Retinal pigment epithelial cell (primary cell): Measurements from ENCODE around the gene NFE2L2.
"Not testable (repeated sequence)": the region's sequence is repeated elsewhere in the genome, so short reads cannot be mapped to it uniquely, and the experiment has no call there.

Source experiments
- DNase-seq: peaks from one replicate; pipeline ENCODE4 v3.0.0-alpha.2; 2010; ENCODE audit warnings: low read depth
- H3K4me3 ChIP-seq: 2 replicates; pipeline ENCODE4 v1.5.1; 2011; ENCODE audit warnings: mild to moderate bottlenecking, low read length, control low read depth, moderate library complexity
- TF ChIP-seq, protein P1 (sequence below): conservative IDR thresholded peaks from 2 replicates; pipeline ENCODE4 v1.5.1; 2011; ENCODE audit warnings: low read depth, low read length, control low read depth, inconsistent platforms

The NFE2L2 gene

GRCh38 chr2:177235855-177236437, 28.6 kb downstream of the NFE2L2 start:
- no peak overlapping the region for H3K4me3 ChIP-seq
- TF ChIP-seq, protein P1, sequence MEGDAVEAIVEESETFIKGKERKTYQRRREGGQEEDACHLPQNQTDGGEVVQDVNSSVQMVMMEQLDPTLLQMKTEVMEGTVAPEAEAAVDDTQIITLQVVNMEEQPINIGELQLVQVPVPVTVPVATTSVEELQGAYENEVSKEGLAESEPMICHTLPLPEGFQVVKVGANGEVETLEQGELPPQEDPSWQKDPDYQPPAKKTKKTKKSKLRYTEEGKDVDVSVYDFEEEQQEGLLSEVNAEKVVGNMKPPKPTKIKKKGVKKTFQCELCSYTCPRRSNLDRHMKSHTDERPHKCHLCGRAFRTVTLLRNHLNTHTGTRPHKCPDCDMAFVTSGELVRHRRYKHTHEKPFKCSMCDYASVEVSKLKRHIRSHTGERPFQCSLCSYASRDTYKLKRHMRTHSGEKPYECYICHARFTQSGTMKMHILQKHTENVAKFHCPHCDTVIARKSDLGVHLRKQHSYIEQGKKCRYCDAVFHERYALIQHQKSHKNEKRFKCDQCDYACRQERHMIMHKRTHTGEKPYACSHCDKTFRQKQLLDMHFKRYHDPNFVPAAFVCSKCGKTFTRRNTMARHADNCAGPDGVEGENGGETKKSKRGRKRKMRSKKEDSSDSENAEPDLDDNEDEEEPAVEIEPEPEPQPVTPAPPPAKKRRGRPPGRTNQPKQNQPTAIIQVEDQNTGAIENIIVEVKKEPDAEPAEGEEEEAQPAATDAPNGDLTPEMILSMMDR = no peak
- no peak for DNase-seq

GRCh38 chr2:177234267-177234666, 30.3 kb downstream of the NFE2L2 start:
- H3K4me3 ChIP-seq = no peak overlapping the region
- DNase-seq = no peak
- TF ChIP-seq, protein P1 = no peak

- TF ChIP-seq, protein P1 = no peak
- no peak for DNase-seq
- no peak overlapping the region for H3K4me3 ChIP-seq
Measured at GRCh38 chr2:177232098-177232704, 32.3 kb downstream of the NFE2L2 start.

- DNase-seq = no peak
- TF ChIP-seq, protein P1 = no peak
- H3K4me3 ChIP-seq = no peak overlapping the region
Measured at GRCh38 chr2:177231270-177231669, 33.3 kb downstream of the NFE2L2 start.

DNA sequence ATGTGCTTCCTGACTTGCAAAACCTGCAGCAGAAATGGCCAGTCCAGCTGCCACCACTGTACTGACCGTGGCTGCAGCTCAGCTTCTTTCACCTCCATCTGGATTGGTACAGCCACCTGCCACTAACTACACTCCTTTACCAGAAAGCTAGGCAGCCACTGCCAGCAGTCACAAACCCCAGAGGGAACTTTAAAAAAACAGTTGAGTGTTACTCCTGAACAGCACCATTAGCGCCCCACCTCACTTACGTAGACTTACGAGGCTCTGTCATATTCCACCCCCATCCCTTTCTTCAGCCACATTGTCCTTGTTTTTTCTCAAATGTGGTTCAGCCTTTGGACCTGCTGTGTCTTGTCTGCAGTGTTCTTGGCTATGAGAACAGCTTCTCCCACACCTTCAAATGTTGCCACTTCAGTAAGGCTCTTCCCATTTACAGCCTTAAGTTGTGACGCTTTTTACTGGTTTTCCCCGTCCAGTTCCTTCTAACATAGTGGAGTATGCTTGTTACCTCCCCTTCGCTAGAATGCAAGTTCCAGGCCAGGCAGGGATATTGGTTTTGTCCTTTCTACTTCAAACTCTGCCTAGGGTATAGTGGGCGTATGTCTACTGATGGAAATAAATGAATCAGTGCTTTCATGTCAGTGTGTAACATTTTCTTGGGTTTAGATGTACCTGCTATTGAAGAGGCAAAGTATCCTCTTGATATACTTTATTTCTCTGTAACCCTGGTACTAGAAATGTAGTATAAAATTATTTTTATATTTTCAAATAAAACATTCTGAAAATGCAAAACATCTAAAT, 34.9 kb downstream of the NFE2L2 start:
- no peak overlapping the region for H3K4me3 ChIP-seq
- no peak for DNase-seq
- TF ChIP-seq, protein P1 = no peak

DNA sequence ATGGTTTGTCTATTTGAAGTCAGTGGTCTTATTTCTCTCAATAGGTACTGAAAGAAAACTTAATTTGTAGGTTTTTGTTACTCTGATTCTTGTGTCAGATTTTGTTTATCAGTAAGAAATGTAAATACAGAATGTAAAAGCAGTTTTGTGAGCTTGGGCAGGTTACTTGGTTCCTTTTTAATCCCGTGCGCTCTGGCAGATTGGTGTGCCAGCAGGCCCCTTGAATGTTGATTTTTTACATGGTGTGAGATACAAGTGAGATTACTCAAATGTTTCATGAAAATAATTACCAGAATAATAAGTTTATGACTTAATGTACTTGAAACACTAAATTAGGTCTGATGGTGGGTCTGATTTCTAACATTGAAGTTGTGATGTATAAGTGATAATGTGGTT, 38.6 kb downstream of the NFE2L2 start:
- TF ChIP-seq, protein P1 = no peak
- H3K4me3 ChIP-seq = no peak overlapping the region
- no peak for DNase-seq

DNA sequence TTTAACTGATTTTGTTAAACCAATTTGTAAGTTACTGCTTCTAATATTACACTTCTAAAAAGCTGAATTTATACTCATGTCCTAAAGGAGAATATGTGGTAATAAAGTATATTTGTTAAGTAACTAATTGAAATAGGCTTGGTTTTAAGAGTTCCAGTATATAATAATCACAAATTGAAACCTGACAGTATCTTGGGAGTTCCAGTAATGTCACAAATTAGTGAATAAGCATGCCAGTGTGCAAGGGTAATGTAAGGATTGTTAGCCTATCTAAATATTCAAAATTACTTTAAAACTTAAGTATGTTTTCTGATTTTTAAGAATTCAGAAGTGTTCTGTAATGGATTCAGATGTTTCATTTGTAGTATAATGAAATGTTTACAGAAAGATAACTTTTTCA, 41.1 kb downstream of the NFE2L2 start:
- H3K4me3 ChIP-seq, DNase-seq: not testable (repeated sequence)
